ENCODE measurements around the gene ADPRS. TPM values are rescaled to one million over a fixed set of nuclear protein-coding genes. Genes with fewer than 3 reads are reported as not detected.

Gene ADPRS
- total and polyA plus RNA-seq, 2 donors (not counting 1 experiment from before 2014, with no cell fraction given), result 25.3 to 30.9 TPM

DNA sequence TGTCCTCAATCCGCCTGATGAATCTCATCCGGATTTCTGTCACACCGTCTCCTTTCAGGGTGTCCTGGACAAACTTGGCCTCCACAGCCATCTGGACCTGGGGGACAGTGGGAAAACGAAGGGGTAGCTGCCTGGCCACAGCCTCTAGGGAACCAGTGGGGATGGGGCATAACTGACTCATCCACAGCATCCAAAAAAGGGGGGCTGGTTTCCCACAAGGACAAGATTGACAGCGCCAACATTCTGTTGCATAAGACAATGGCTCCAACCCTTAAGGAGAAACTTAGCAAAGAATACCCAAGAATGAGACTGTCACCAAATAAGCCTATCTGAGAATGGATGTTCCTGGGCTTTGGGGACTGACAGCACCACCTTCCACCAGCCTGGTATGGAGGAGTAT, 48.5 kb downstream of the ADPRS start:
- no peak overlapping the region for H3K4me3 ChIP-seq (replicated peaks in 1 of 4; ENCODE audit: control extremely low read depth in 1 of 4, insufficient read depth in 1 of 4, low read depth in 3 of 4, low read length in 4 of 4)
- peaks cover 2% of the 10 kb centered on the region for H3K36me3 ChIP-seq (ENCODE audit: control insufficient read depth, insufficient read depth, low read length)
- H3K9me3 ChIP-seq (ENCODE audit: control insufficient read depth, insufficient read depth, low read depth, low read length), result no peaks in the 10 kb centered on the region
- no peak overlapping the region for H2AFZ ChIP-seq (ENCODE audit: low read length)
- peaks cover 19% of the 10 kb centered on the region for H3K79me2 ChIP-seq (ENCODE audit: control insufficient read depth, insufficient read depth, low read length)
- H3K4me1 ChIP-seq (ENCODE audit: control insufficient read depth, extremely low read depth, insufficient read depth, low read length), result peaks cover 28% of the 10 kb centered on the region
- no peak for DNase-seq (ENCODE audit: low read depth in 2 of 2)
- H3K4me2 ChIP-seq (ENCODE audit: extremely low read depth, insufficient read depth, low read length), result no peak overlapping the region
- TF ChIP-seq EZH2 (IDR thresholded peaks at IDR 0.05; ENCODE audit: low read length, missing control alignments), result no peak
- TF ChIP-seq, protein P1, sequence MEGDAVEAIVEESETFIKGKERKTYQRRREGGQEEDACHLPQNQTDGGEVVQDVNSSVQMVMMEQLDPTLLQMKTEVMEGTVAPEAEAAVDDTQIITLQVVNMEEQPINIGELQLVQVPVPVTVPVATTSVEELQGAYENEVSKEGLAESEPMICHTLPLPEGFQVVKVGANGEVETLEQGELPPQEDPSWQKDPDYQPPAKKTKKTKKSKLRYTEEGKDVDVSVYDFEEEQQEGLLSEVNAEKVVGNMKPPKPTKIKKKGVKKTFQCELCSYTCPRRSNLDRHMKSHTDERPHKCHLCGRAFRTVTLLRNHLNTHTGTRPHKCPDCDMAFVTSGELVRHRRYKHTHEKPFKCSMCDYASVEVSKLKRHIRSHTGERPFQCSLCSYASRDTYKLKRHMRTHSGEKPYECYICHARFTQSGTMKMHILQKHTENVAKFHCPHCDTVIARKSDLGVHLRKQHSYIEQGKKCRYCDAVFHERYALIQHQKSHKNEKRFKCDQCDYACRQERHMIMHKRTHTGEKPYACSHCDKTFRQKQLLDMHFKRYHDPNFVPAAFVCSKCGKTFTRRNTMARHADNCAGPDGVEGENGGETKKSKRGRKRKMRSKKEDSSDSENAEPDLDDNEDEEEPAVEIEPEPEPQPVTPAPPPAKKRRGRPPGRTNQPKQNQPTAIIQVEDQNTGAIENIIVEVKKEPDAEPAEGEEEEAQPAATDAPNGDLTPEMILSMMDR (conservative IDR thresholded peaks at IDR 0.05 in 1 of 2, IDR thresholded peaks at IDR 0.05 in 1 of 2; ENCODE audit: low read depth in 1 of 2, low read length in 2 of 2), result no peak
- peak overlapping the region; percentile 84 for H3K27ac ChIP-seq (ENCODE audit: insufficient read depth, low read length)
- H3K27me3 ChIP-seq (ENCODE audit: control insufficient read depth, insufficient read depth, low read length), result no peaks in the 10 kb centered on the region
- no peak overlapping the region for H3K9ac ChIP-seq (ENCODE audit: insufficient read depth, low read length)
- no peaks in the 10 kb centered on the region for H4K20me1 ChIP-seq (ENCODE audit: control insufficient read depth, extremely low read depth, insufficient read depth, low read length)

DNA sequence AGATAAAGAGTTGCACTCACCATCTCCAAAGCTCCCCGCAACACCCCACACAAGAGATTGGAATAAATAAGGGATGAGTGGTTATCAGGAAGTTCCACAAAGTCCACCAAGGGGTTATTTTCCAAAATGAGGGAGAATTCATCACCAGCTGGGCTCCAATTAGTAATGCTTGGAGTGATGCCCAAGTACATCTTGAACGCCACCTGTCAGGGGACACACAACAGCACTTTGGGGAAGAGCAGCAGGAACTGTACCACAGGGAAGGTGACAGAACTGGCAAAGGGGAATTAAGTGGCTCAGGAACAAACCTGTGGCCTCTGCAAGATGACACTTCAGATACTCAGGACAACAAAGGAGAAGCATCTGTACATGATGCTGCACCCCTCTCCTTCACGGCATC, 49.1 kb downstream of the ADPRS start:
- peaks cover 2% of the 10 kb centered on the region for H3K36me3 ChIP-seq (ENCODE audit: control insufficient read depth, insufficient read depth, low read length)
- H2AFZ ChIP-seq (ENCODE audit: low read length), result no peak overlapping the region
- H3K27me3 ChIP-seq (ENCODE audit: control insufficient read depth, insufficient read depth, low read length), result no peaks in the 10 kb centered on the region
- TF ChIP-seq, protein P1 (conservative IDR thresholded peaks at IDR 0.05 in 1 of 2, IDR thresholded peaks at IDR 0.05 in 1 of 2; ENCODE audit: low read depth in 1 of 2, low read length in 2 of 2), result no peak
- TF ChIP-seq EZH2 (IDR thresholded peaks at IDR 0.05; ENCODE audit: low read length, missing control alignments), result no peak
- no peak overlapping the region for H3K4me2 ChIP-seq (ENCODE audit: extremely low read depth, insufficient read depth, low read length)
- no peak overlapping the region for H3K9ac ChIP-seq (ENCODE audit: insufficient read depth, low read length)
- peaks cover 28% of the 10 kb centered on the region for H3K4me1 ChIP-seq (ENCODE audit: control insufficient read depth, extremely low read depth, insufficient read depth, low read length)
- H3K27ac ChIP-seq (ENCODE audit: insufficient read depth, low read length), result peak overlapping the region; percentile 14
- H3K9me3 ChIP-seq (ENCODE audit: control insufficient read depth, insufficient read depth, low read depth, low read length), result no peaks in the 10 kb centered on the region
- H4K20me1 ChIP-seq (ENCODE audit: control insufficient read depth, extremely low read depth, insufficient read depth, low read length), result no peaks in the 10 kb centered on the region
- peaks cover 24% of the 10 kb centered on the region for H3K79me2 ChIP-seq (ENCODE audit: control insufficient read depth, insufficient read depth, low read length)
- H3K4me3 ChIP-seq (replicated peaks in 1 of 4; ENCODE audit: control extremely low read depth in 1 of 4, insufficient read depth in 1 of 4, low read depth in 3 of 4, low read length in 4 of 4), result no peak overlapping the region
- no peak for DNase-seq (ENCODE audit: low read depth in 2 of 2)

DNA sequence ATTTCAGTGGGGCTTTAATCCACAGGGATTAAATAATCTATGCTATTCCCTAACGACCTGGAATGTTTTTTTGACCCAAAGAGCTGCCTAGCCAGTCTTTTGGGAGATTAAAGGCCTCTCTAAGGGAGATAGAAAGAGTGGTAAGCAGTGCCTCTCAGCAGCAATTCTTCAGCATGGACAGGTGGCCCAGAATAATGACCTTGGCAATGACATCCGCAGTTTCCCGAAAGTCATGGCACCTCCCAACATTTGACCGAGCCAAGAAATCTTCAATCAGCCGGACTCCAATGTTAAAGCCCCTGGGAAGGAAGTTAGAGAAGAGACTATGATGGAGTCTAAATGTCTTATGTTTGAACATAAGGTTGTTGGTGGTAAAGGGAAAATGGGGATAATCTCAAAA, 50.8 kb downstream of the ADPRS start:
- H3K9ac ChIP-seq (ENCODE audit: insufficient read depth, low read length), result no peak overlapping the region
- H3K4me1 ChIP-seq (ENCODE audit: control insufficient read depth, extremely low read depth, insufficient read depth, low read length), result peaks cover 22% of the 10 kb centered on the region
- H3K36me3 ChIP-seq (ENCODE audit: control insufficient read depth, insufficient read depth, low read length), result peaks cover 2% of the 10 kb centered on the region
- H4K20me1 ChIP-seq (ENCODE audit: control insufficient read depth, extremely low read depth, insufficient read depth, low read length), result no peaks in the 10 kb centered on the region
- DNase-seq (ENCODE audit: low read depth in 2 of 2), result no peak
- H3K27ac ChIP-seq (ENCODE audit: insufficient read depth, low read length), result no peak overlapping the region
- H3K9me3 ChIP-seq (ENCODE audit: control insufficient read depth, insufficient read depth, low read depth, low read length), result no peaks in the 10 kb centered on the region
- no peak for TF ChIP-seq EZH2 (IDR thresholded peaks at IDR 0.05; ENCODE audit: low read length, missing control alignments)
- TF ChIP-seq, protein P1 (conservative IDR thresholded peaks at IDR 0.05 in 1 of 2, IDR thresholded peaks at IDR 0.05 in 1 of 2; ENCODE audit: low read depth in 1 of 2, low read length in 2 of 2), result no peak
- no peak overlapping the region for H2AFZ ChIP-seq (ENCODE audit: low read length)
- H3K79me2 ChIP-seq (ENCODE audit: control insufficient read depth, insufficient read depth, low read length), result peaks cover 38% of the 10 kb centered on the region
- no peak overlapping the region for H3K4me2 ChIP-seq (ENCODE audit: extremely low read depth, insufficient read depth, low read length)
- no peak overlapping the region for H3K4me3 ChIP-seq (replicated peaks in 1 of 4; ENCODE audit: control extremely low read depth in 1 of 4, insufficient read depth in 1 of 4, low read depth in 3 of 4, low read length in 4 of 4)
- no peaks in the 10 kb centered on the region for H3K27me3 ChIP-seq (ENCODE audit: control insufficient read depth, insufficient read depth, low read length)
